ENCODE measurements around the gene SAMD15.
"Not testable (repeated sequence)": the region's sequence is repeated elsewhere in the genome, so short reads cannot be mapped to it uniquely, and the experiment has no call there.

SAMD15 gene

GRCh38 chr14:77375973-77376770 is 1.0 kb upstream of the SAMD15 start:
- no peak for DNase-seq

DNA sequence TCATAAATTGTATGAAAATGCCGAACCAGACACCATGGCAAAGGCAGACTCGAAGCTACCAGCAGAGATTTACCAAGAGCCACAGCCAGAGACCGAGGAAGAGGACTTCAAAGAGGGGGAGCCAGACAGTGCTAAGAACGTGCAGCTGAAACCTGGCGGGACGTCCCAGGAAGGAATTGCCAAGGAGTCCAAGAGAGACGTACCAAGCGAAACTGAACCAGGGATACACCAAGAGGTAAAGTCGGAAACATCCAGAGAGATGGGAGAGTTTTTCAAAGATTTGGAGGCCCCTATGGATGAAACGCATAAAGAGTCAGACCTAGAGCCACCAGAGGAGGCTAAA is 294 bp downstream of the SAMD15 start:
- DNase-seq: no peak

DNA sequence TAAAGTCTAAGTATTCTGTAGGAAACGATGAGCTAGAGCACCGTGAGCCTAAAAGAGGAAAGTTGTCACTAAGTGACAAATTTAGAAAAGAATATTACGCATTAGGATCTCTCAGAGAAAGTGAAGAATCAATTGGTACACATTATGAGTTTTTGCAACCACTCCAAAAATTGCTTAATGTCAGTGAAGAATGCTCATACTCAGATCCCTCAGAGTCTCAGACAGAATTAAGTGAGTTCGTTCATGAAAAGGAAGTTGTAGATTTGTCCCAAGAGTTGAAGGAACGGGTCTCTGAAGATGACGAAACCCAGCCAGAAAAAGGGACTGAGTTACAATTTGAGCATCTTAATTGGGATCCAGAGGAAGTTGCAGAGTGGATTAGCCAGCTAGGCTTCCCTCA is 1.5 kb downstream of the SAMD15 start:
- DNase-seq: peak; percentile 12 to 42

GRCh38 chr14:77390188-77390587 is 13.0 kb downstream of the SAMD15 start:
- no peak for DNase-seq

DNA sequence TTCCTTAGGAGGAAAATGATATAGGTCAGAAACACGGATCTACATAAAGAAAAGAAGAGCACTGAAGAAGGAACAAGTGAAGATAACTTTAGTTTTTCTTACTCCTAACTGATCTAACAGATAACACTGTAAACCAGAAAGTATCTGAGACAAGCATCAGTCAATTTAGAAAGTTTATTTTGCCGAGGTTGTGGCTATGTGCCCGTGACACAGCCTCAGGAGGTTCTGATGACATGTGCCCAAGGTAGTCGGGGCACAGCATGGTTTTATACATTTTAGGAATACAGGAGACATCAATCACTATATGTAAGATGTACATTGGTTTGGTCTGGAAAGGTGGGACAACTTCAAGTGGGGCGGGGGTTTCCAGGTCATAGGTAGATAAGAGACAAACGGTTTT is 23.0 kb downstream of the SAMD15 start:
- no peak for DNase-seq

- DNase-seq: no peak
Observed at GRCh38 chr14:77403768-77404167, 26.6 kb downstream of the SAMD15 start.

GRCh38 chr14:77406086-77406485 is 28.9 kb downstream of the SAMD15 start:
- no peak for DNase-seq

GRCh38 chr14:77406718-77407117 is 29.5 kb downstream of the SAMD15 start:
- DNase-seq: peak in 1 of 2 experiments; percentile 5

- peak; percentile 85 to 86 for DNase-seq
Observed at GRCh38 chr14:77407158-77407557, 30.0 kb downstream of the SAMD15 start.

DNA sequence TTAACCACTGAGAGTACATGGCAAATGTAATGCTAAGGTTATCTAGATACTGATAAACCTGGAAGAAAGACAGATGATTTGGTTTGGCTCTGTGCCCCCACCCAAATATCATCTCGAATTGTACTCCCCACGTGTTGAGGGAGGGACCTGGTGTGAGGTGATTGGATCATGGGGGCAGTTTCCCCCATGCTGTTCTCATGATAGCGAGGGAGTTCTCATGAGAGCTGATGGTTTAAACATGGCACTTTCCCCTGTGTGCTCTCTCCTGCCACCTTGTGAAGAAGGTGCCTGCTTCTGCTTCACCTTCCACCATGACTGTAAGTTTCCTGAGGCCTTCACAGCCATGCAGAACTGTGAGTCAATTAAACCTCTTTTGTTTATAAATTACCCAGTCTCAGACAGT is 32.0 kb downstream of the SAMD15 start:
- no peak for DNase-seq

DNA sequence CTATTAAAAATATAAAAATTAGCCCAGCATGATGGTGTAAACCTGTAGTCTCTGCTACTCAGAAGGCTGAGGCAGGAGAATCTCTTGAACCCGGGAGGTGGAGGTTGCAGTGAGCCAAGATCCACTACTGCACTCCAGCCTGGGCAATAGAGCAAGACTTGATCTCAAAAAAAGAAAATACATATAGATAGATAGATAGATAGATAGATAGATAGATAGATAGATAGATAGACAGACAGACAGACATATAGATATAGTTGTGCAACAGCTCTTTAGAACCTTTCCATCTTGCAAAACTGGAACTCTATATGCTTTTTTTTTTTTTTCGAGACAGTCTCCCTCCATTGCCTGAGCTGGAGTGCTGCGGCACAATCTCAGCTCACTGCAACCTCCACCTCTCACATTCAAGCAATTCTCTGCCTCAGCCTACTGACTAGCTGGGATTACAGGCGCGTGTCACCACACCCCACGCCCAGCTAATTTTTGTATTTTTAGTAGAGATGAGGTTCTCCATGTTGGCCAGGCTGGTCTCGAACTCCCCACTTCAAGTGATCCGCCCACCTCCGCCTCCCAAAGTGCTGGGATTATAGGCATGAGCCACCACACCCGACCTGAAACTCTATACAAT is 38.3 kb downstream of the SAMD15 start:
- not testable (repeated sequence) for DNase-seq

- not testable (repeated sequence) for DNase-seq
Observed at GRCh38 chr14:77416098-77416497, 38.9 kb downstream of the SAMD15 start.

DNA sequence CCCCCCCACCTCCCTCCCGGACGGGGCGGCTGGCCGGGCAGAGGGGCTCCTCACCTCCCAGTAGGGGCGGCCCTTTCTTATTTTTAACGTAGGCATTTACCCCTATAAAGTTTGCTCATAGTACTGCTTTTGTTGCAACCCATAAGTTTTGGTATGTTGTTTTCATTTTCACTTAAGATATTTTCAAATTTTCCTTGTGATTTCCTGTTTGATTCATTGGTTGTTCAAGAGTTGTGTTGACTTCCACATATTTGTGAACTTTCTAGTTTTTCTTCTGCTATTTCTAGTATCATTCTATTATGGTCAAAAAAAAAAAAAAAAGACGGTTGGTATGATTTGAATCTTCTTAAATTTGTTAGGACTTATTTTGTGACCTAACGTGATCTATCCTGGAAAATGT is 39.7 kb downstream of the SAMD15 start:
- no peak for DNase-seq

- DNase-seq: no peak
Observed at GRCh38 chr14:77421201-77421600, 44.0 kb downstream of the SAMD15 start.

GRCh38 chr14:77423423-77423822 is 46.2 kb downstream of the SAMD15 start, which contains the start of gene NOXRED1:
NOXRED1 (minus strand) TSS chr14:77423523; CDS start chr14:77422889, 634 bp downstream.
- no peak for DNase-seq

GRCh38 chr14:77424862-77425261 is 47.7 kb downstream of the SAMD15 start:
- no peak for DNase-seq

- DNase-seq: no peak
Observed at GRCh38 chr14:77426396-77426795, 49.2 kb downstream of the SAMD15 start.

DNA sequence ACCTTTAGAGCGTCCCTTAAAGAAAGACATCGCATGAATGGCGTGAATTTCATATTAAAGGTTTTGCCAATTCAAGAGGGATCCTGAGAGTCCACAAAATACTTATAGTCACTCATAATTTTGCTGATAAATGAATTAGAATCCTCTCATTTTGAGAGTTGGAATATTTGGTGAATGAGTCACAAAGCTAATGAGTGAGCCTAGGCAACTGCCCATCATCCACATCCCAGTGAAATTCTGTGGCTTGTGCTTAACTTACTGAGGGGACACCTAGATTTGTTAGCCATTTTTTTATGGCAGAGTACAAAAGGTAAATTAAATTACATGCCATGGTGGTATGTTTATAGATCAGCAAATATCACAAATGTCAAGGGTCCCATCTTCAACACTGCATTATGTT is 58.9 kb downstream of the SAMD15 start:
- DNase-seq: no peak

DNA sequence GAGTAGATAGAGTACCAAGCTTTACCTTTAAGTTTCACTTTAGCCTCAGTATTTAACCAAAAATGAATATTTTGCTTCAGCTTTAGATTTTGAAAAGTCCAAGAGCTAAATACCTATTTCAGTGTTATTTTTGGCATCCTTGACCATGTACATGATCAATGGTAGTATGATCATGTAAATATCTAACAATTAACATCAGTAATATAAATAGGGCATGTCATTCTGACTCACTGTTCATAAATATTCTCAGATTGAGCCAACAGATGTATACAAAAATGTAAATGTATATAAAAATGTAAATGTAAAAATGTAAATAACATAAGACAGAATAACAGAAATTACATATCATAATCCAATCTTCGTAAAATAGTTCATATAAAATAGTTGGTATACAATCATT is 61.4 kb downstream of the SAMD15 start:
- no peak for DNase-seq

DNA sequence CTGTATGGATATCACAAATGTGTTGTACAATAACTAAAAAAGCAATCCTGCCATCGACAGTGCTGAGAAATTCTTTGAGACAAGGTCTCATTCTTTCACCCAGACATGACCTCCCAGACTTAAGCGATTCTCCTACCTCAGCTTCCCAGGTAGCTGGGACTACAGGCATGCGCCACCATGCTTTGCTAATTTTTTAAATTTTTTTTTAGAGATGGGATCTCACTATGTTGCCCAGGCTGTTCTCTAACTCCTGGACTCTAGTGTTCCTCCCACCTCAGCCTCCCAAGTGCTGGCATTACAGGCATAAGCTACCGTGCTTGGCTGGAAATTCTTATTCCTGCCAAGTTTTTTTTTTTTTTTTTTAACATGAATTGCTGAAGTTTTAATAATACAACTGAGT is 62.7 kb downstream of the SAMD15 start:
- DNase-seq: no peak

Data from AML-193 (cell line).